GM19328 (cell line): ENCODE measurements around the gene RASL11B.

Experiments
- ATAC-seq: cut with Tn5 transposase; IDR thresholded peaks from one replicate; pipeline ENCODE4 v1.9.1; 2021; ENCODE audit warnings: mild to moderate bottlenecking, moderate library complexity; ENCODE audit not compliant: unreplicated experiment

The RASL11B gene

GRCh38 chr4:52873191-52873590, 11.1 kb downstream of the RASL11B start:
- ATAC-seq: no peak

GRCh38 chr4:52873861-52874343, 11.8 kb downstream of the RASL11B start:
- ATAC-seq: no peak

- ATAC-seq: no peak
Observed at GRCh38 chr4:52874948-52875347, 12.8 kb downstream of the RASL11B start.

- no peak for ATAC-seq
Observed at GRCh38 chr4:52876069-52876468, 14.0 kb downstream of the RASL11B start.

- ATAC-seq: no peak
Observed at GRCh38 chr4:52877036-52877435, 14.9 kb downstream of the RASL11B start.

- no peak for ATAC-seq
Observed at GRCh38 chr4:52877694-52878093, 15.6 kb downstream of the RASL11B start.

GRCh38 chr4:52879471-52879870, 17.4 kb downstream of the RASL11B start:
- ATAC-seq: no peak

- ATAC-seq: no peak
Observed at GRCh38 chr4:52880994-52881393, 18.9 kb downstream of the RASL11B start.

- no peak for ATAC-seq
Observed at GRCh38 chr4:52883183-52883621, 21.1 kb downstream of the RASL11B start.

- ATAC-seq: no peak
Observed at GRCh38 chr4:52883707-52884669, 21.9 kb downstream of the RASL11B start.

GRCh38 chr4:52884994-52885393, 22.9 kb downstream of the RASL11B start:
- no peak for ATAC-seq

- ATAC-seq: no peak
Observed at GRCh38 chr4:52889354-52889753, 27.2 kb downstream of the RASL11B start.

GRCh38 chr4:52889778-52890520, 27.8 kb downstream of the RASL11B start:
- ATAC-seq: no peak

- no peak for ATAC-seq
Observed at GRCh38 chr4:52890521-52890791, 28.3 kb downstream of the RASL11B start.

- no peak for ATAC-seq
Observed at GRCh38 chr4:52891743-52892142, 29.6 kb downstream of the RASL11B start.

GRCh38 chr4:52892880-52893279, 30.8 kb downstream of the RASL11B start:
- ATAC-seq: no peak

GRCh38 chr4:52894443-52894842, 32.3 kb downstream of the RASL11B start:
- ATAC-seq: no peak

GRCh38 chr4:52903273-52903672, 41.2 kb downstream of the RASL11B start:
- no peak for ATAC-seq

GRCh38 chr4:52904421-52904820, 42.3 kb downstream of the RASL11B start:
- no peak for ATAC-seq

- ATAC-seq: no peak
Observed at GRCh38 chr4:52907510-52907909, 45.4 kb downstream of the RASL11B start.

- no peak for ATAC-seq
Observed at GRCh38 chr4:52910115-52910514, 48.0 kb downstream of the RASL11B start.
